Measurements from ENCODE around the gene STMN3.

GRCh38 chr20:63635431-63636141 is 17.6 kb downstream of the STMN3 start:
- no peak for TF ChIP-seq POLR2AphosphoS5 (IDR thresholded peaks at IDR 0.05; ENCODE audit: low read depth, low read length)
- TF ChIP-seq REST (IDR thresholded peaks at IDR 0.05; ENCODE audit: insufficient read depth in 1 of 2, low read depth in 2 of 2, low read length in 2 of 2), result no peak

Measured in PFSK-1 (cell line).